Ectodermal cell (in vitro differentiated cells): Measurements from ENCODE around the gene MPP2.

Experiments
- H3K27ac ChIP-seq: 2 replicates; pipeline ENCODE4 v1.7.0; 2013; ENCODE audit warnings: mild to moderate bottlenecking, low read depth, low read length; ENCODE audit not compliant: insufficient read depth, poor library complexity, severe bottlenecking
- H3K27me3 ChIP-seq: 2 replicates; pipeline ENCODE4 v1.7.0; 2013; ENCODE audit warnings: mild to moderate bottlenecking, low read length; ENCODE audit not compliant: insufficient read depth, control insufficient read depth, poor library complexity, severe bottlenecking
- H3K36me3 ChIP-seq: one replicate; pipeline ENCODE4 v1.7.0; 2013; ENCODE audit warnings: low read length; ENCODE audit not compliant: control insufficient read depth, insufficient read depth
- H3K4me1 ChIP-seq: one replicate; pipeline ENCODE4 v1.7.0; 2013; ENCODE audit warnings: low read length; ENCODE audit not compliant: control insufficient read depth, insufficient read depth
- H3K4me3 ChIP-seq: 2 replicates; pipeline ENCODE4 v1.7.0; 2013; ENCODE audit warnings: low read depth, low read length, control low read depth; ENCODE audit not compliant: insufficient read depth
- H3K9me3 ChIP-seq: 2 replicates; pipeline ENCODE4 v1.7.0; 2013; ENCODE audit warnings: mild to moderate bottlenecking, low read length, moderate library complexity; ENCODE audit not compliant: control insufficient read depth
- WGBS, 2 experiments: methylation state at CpG; one replicate each; pipeline ENCODE4 v1.1.7; 2013; ENCODE audit warnings: missing lambda C conversion rate in 2 of 2; 5-methylcytosine and 5-hydroxymethylcytosine counted together

Gene MPP2

DNA sequence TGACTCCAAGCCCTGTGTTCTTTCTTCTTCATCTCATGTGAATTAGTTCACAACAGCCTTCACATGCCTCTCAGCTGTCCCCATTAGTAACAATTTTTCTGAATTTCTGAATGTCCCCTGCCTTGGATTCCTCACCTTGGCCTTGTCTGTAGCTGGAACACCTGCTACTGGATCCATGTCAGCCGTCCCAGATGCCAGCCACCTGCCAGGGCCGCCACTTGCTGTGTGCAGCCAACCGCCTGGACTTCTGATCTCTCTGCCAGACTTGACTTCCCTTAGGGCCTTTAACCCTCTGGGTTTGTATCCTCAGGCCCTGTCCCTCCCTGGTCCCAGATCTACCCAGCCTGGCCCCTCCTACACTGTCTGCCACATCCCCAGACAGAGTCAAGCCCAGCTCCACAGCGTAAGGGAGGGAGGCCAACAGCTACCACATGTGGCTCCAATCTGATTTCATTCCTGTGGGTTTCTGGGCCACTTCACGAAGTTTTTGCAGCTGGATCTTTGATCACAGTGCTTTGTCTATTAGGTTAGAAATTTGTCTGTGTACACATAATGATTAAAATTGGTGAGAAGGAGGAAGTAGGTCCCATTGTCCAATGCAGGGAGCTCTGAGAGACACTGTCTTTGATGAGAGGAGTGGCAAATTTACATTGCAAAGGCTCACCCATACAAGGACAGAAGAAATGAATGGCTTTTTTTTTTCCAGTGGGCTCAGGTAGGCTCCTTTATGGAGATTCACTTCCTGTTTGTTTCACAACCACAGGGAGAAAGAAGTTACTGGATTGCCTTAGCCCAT, 15.3 kb downstream of the MPP2 start:
- Histone ChIP-seq H3K9me3 (no peaks in the 10 kb centered on the region), H3K4me3 (no peak overlapping the region), H3K36me3 (no peaks in the 10 kb centered on the region), H3K4me1 (peaks cover 4% of the 10 kb centered on the region), H3K27me3 (no peaks in the 10 kb centered on the region), H3K27ac (no peak overlapping the region)
- 80 to 85% methylated on average over 5 of the region's 5 CpGs for WGBS, 2 experiments

DNA sequence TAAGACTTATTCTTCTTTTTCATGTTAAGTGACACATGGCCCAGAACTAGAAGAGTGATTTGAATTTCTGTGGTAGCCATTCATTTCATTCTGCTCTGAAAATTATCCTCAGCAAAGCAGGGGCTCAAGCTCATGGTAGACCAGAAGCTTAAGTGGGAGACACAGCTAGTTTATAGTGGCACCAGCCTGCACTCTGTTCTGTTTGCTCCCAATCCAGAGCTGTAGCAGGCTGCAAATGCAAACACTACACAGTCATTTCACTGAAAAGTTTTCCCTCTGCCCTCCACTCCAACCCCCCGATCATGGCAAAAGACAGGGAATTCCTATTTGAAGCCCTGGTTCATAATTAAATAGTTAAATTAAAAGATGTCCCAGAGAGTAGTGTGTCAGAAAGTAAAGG, 17.1 kb downstream of the MPP2 start:
- 100% methylated on average over 1 of the region's 1 CpG for WGBS, 2 experiments
- H3K4me3 ChIP-seq = no peak overlapping the region
- peaks cover 4% of the 10 kb centered on the region for H3K4me1 ChIP-seq
- no peak overlapping the region for H3K27ac ChIP-seq
- no peaks in the 10 kb centered on the region for H3K27me3 ChIP-seq
- no peaks in the 10 kb centered on the region for H3K36me3 ChIP-seq
- no peaks in the 10 kb centered on the region for H3K9me3 ChIP-seq

DNA sequence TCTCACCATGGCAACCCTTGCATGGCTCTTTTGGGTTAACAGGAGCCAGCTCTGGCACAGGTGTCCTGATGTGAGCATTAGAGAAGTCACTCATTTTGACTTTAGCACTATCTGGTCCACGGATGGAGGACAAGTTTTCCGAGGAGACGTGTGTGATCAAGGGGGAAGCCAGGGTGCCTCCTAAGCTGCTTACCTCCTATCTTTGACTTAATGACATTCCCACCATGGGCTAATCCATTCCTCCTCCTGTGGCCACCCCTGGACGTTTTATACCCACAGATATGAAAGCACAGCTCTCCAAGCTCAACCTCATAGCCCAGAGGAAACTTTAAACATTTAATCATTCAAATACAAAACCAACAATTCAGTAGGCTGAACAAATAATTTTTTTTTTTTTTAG, 18.8 kb downstream of the MPP2 start:
- Histone ChIP-seq H3K4me1 (peaks cover 4% of the 10 kb centered on the region), H3K36me3 (no peaks in the 10 kb centered on the region), H3K27ac (no peak overlapping the region), H3K27me3 (no peaks in the 10 kb centered on the region), H3K9me3 (no peaks in the 10 kb centered on the region), H3K4me3 (no peak overlapping the region)
- 60 to 74% methylated on average over 4 of the region's 4 CpGs for WGBS, 2 experiments

DNA sequence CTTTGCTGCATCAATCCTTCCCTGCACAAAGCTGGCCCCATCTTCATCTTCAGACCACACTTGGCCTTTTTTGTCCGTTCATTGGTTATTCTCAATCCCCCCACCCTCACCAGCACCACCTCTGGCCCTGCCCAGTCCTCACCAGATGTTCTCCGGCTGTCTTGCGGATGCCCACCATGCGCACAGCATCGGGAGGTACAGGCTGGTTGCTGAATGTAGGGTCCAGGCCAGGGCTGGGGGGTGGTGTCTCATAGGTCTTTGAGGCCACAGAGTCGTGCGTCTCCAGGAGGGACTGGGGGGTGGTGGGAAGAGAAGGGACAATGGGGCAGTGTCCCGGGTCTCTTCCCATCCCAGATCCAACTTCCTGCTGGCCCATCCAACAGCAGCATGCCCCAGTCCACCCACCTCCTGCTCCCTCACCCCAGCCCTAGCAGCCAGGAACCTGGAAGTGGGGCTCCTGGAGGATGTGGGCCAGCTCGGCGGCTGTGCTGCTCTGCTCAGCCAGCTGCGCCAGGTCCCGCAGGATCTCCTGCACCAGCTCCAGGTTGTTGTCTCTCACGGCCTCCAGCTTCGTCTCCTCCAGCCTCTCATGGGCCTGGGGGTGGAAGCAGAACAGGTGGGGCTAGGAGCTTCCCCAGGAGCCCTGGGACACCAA, 24.4 kb downstream of the MPP2 start:
- H3K27ac ChIP-seq = no peak overlapping the region
- no peaks in the 10 kb centered on the region for H3K27me3 ChIP-seq
- H3K36me3 ChIP-seq = peaks cover 10% of the 10 kb centered on the region
- H3K9me3 ChIP-seq = no peaks in the 10 kb centered on the region
- WGBS, 2 experiments = 94 to 97% methylated on average over 13 to 14 of the region's 14 CpGs
- H3K4me3 ChIP-seq = no peak overlapping the region
- H3K4me1 ChIP-seq = peaks cover 7% of the 10 kb centered on the region

DNA sequence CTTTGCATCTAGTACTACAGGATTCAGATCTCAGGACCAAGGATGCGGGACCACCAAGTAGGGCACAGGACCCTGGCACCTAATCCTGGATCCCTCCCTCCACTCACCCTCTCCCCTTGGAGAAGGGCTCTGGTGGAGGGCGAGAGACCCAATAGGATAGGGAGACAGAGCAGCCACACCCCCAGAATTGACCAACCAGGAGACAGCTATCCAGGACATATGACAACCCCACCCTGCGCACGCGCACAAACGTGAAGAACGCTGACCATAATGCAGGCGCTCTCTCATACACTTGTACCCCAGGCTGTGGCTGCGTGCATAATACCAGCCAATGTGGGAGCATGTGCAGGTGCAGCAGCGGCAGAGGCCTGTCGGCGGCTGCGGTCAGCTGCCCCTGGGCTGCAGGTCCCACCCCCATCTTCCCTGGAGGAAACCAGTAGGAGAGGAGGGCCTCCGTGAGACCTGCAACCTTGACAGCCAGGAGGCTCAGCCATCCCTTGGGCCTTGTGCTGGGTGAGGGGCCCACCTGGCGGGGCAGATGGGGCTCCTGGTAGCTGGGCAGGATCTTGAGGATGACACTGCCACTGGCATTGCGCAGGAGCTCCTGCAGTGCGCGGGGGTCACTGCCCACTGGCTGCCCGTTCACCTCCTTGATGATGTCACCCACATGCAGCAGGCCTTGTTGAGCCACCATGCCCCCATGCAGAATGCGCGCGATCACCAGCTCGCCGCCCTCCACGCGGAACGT, 25.4 kb downstream of the MPP2 start:
- WGBS, 2 experiments = 93 to 94% methylated on average over 27 of the region's 27 CpGs
- Histone ChIP-seq H3K27ac (no peak overlapping the region), H3K4me3 (no peak overlapping the region)

DNA sequence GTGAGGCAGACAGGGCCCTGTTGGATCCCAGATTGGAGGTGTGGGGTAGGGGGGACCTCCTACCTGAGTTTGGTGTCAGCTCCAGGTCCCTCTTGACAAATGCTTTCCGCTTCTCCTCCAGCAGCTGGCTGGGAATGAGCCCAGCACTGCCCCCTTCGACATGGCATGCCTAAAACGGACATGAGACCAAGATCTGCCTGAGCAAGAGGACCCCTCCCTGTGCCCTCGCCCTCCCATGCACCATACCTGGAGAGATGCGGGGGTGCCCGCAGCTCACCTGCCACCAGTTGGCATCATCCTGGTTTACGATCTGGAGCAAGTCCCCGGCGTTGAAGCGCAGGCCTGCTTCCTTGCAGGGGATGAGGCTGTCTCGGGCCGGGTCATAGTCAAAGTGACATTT, 26.2 kb downstream of the MPP2 start:
- no peaks in the 10 kb centered on the region for H3K9me3 ChIP-seq
- 92 to 95% methylated on average over 12 of the region's 12 CpGs for WGBS, 2 experiments
- H3K4me3 ChIP-seq = no peak overlapping the region
- peaks cover 7% of the 10 kb centered on the region for H3K4me1 ChIP-seq
- no peaks in the 10 kb centered on the region for H3K27me3 ChIP-seq
- no peak overlapping the region for H3K27ac ChIP-seq
- H3K36me3 ChIP-seq = peaks cover 12% of the 10 kb centered on the region

More for the DNA sequence above, 25.4 kb downstream of the MPP2 start:
- Histone ChIP-seq H3K36me3 (peaks cover 12% of the 10 kb centered on the region), H3K27me3 (no peaks in the 10 kb centered on the region), H3K9me3 (no peaks in the 10 kb centered on the region), H3K4me1 (peaks cover 7% of the 10 kb centered on the region)

DNA sequence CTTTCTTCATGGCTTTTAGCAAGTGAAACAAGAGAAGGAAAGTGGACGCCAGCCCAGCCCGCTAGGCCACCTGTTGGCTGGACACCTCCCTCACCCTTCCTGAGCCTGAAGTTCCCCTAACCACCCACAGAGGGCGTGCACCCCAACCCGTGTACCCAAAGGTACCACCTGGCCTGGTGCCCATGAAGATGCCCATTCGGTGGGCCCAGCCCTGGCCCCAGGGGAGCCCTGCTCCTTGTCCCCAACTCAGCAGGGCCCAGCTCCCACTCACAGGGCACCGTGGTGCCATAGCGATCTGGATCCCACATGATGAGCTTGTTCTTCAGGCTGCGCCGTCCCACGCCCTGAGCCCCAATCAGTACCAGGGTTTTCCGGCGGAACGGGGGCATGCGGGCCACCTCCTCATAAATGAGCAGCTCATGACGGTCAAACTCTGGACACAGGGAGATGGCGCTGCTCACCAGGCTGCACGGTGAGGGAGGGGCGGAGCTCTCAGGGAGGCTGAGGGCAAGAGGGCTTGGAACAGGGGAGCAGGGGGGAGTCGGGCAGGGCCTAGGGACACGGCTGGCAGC, 26.8 kb downstream of the MPP2 start:
- H3K4me1 ChIP-seq = peaks cover 7% of the 10 kb centered on the region
- H3K9me3 ChIP-seq = no peaks in the 10 kb centered on the region
- H3K36me3 ChIP-seq = peaks cover 12% of the 10 kb centered on the region
- no peaks in the 10 kb centered on the region for H3K27me3 ChIP-seq
- no peak overlapping the region for H3K4me3 ChIP-seq
- 83 to 84% methylated on average over 20 of the region's 20 CpGs for WGBS, 2 experiments
- H3K27ac ChIP-seq = no peak overlapping the region

DNA sequence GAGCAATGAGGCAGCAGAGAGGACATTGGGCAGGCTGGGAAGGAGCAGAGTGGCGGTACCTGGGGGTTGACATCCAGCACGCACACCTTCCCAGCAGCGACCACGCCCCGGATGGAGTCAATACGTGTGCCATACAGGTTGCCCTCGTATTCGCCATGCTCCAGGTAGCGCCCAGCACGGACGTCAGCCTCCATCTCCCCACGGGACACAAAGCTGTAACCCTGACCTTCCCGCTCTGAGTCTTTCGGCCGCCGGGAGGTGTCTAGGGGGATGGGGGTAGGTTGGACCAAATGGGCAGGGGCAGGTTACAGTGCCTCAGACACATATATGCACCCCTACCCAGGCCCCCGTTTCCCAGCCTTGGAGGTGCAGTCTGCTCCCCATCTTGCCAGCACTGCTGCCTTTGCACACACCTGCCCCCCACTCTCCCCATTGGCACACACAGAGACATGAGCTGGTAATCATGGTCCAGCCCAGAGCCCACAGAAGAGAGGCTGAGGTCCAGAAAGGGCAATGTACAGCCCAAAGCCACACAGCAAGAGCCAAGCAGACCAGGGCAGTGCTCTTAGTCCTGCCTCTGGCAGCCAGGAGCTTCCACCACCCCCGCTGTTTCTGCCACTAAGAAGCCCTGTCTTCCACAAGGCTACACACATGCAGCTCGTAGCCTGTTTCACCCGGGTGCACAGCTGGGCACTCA, 27.5 kb downstream of the MPP2 start:
- no peak overlapping the region for H3K4me3 ChIP-seq

DNA sequence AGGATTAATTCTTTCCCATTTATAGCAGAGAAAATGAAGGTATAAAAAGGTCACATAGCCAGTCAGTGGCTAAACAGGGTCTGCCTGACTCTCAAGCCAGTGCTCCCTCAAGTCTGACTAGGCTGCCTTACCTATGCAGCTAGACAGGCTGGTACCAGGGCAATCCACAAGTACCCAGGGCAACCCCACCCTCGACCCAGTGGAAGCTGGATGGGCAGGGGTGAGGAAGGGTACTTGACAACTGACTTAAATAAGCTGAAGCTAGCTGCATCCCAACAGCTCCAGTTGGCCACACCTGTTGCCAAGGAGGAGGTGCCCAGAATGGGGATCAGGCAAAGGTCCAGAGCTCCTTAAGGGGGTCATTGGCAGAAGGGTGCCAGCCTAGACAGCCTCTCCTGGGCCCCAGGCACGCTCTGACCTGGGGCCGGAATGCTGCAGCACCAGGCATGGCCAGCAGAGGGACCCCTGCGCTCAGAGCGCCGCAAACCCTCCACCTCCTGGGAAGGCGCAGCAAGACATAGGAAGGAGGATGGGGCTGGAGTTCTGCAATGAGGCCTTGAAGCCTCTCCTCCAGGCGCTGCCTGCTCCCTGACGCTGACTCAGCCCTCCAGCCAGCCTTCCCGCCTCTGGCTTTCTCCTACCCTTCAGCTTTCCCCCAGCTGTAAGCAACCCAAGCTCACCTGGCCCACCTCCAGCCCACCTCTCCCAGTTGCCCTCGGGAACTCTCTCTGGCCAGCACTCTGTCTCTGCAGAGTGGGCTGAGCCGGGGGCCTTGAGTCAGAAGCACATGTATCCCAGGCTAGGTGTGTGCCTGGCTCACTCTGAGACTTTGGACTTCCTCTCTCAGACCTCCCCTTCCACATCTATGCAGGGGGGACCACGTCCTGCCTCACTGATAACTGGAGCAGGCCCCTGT, 28.8 kb downstream of the MPP2 start:
- peaks cover 7% of the 10 kb centered on the region for H3K4me1 ChIP-seq
- WGBS, 2 experiments = 28 to 29% methylated on average over 13 of the region's 13 CpGs
- no peak overlapping the region for H3K4me3 ChIP-seq
- peaks cover 12% of the 10 kb centered on the region for H3K36me3 ChIP-seq
- H3K9me3 ChIP-seq = no peaks in the 10 kb centered on the region
- H3K27ac ChIP-seq = no peak overlapping the region
- no peaks in the 10 kb centered on the region for H3K27me3 ChIP-seq

More for the DNA sequence above, 27.5 kb downstream of the MPP2 start:
- Histone ChIP-seq H3K4me1 (peaks cover 7% of the 10 kb centered on the region), H3K36me3 (peaks cover 12% of the 10 kb centered on the region), H3K9me3 (no peaks in the 10 kb centered on the region), H3K27me3 (no peaks in the 10 kb centered on the region), H3K27ac (no peak overlapping the region)
- WGBS, 2 experiments = 92 to 93% methylated on average over 20 of the region's 20 CpGs
